HCT116 (cell line): ENCODE results near the gene RND2. TPM values are rescaled to one million over a fixed set of nuclear protein-coding genes. Genes with fewer than 3 reads are reported as not detected.
"Not testable (repeated sequence)": the region's sequence is repeated elsewhere in the genome, so short reads cannot be mapped to it uniquely, and the experiment has no call there.

Source experiments
- ATAC-seq: fragments of 200-7000 bp; cut with Tn5 transposase; 2 replicates; pipeline ENCODE4 v1.9.1; 2020; ENCODE audit warnings: mild to moderate bottlenecking, moderate library complexity
- BruUV-seq: library from RNA; stranded (reverse); fragments of 400-500 nt; replicated peaks from 2 replicates; lab custom pipeline; 2021; lab: Mats Ljungman, UMichigan
- CTCF ChIA-PET: fragments of 300-600 bp; sonication (Branson Sonifier 250); formaldehyde crosslinking; loops from one replicate; lab custom pipeline; 2021; ENCODE audit warnings: antibody characterized with exemption; lab: Charles Lee
- POLR2A ChIA-PET: fragments of 300-600, 350-600 bp; sonication (Branson Sonifier 250); formaldehyde crosslinking; loops from one replicate; lab custom pipeline; 2021; ENCODE audit warnings: antibody characterized with exemption; lab: Charles Lee
- RAD21 ChIA-PET, 2 experiments: fragments of 300-600 bp; sonication (Branson Sonifier 250); formaldehyde crosslinking; loops; one replicate each; lab custom pipeline; 2023; ENCODE audit warnings: low total read pairs in 2 of 2; ENCODE audit not compliant: uncharacterized antibody in 2 of 2, unreplicated experiment in 2 of 2, low non-redundant PET in 1 of 2; lab: Charles Lee
- DNase-seq: peaks from one replicate; pipeline ENCODE4 v3.0.0-alpha.2; 2010; ENCODE audit warnings: low read depth, low spot score
- H2AFZ ChIP-seq: fragments of 200-600 bp; shearing (Covaris generic), sonication (generic); 2 replicates; pipeline ENCODE4 v1.6.1; 2017; ENCODE audit warnings: low read depth, mixed run types, mixed read lengths, antibody characterized with exemption, low read length; ENCODE audit not compliant: poor library complexity, severe bottlenecking
- H3K27ac ChIP-seq: 2 replicates; pipeline ENCODE4 v1.5.1; 2012; ENCODE audit warnings: low read depth, low read length
- H3K27me3 ChIP-seq: fragments of 200-600 bp; sonication (generic); 2 replicates; pipeline ENCODE4 v1.6.1; 2016; ENCODE audit warnings: mixed run types, low read length, mixed read lengths; ENCODE audit not compliant: insufficient read depth
- H3K36me3 ChIP-seq, 2 experiments: fragments of 200-500 bp in 1 of 2; fragments of 200-600 bp in 1 of 2; sonication (Bioruptor generic) in 1 of 2; sonication (generic) in 1 of 2; 2 replicates each; pipeline versions ENCODE4 v1.5.1 to v1.6.1; 2014 to 2016; ENCODE audit warnings: low read length in 2 of 2, inconsistent platforms in 1 of 2, mixed read lengths in 1 of 2, mixed run types in 1 of 2; ENCODE audit not compliant: insufficient read depth in 2 of 2, control insufficient read depth in 1 of 2
- H3K4me1 ChIP-seq, 2 experiments: fragments of 200-600 bp in 1 of 2; sonication (generic) in 1 of 2; 2 replicates each; pipeline versions ENCODE4 v1.5.1 to v1.6.1; 2012 to 2017; ENCODE audit warnings: low read length in 2 of 2, inconsistent platforms in 1 of 2, mild to moderate bottlenecking in 1 of 2, mixed read lengths in 1 of 2, mixed run types in 1 of 2, moderate library complexity in 1 of 2; ENCODE audit not compliant: insufficient read depth in 2 of 2, control insufficient read depth in 1 of 2
- H3K4me2 ChIP-seq: fragments of 200-600 bp; sonication (generic); 2 replicates; pipeline ENCODE4 v1.6.1; 2017; ENCODE audit warnings: mixed run types, low read length, mixed read lengths
- H3K4me3 ChIP-seq, 2 experiments: fragments of 200-600 bp in 1 of 2; sonication (generic) in 1 of 2; replicated peaks in 1 of 2; 2 replicates each; pipeline ENCODE4 v1.5.1; 2011 to 2016; ENCODE audit warnings: low read length in 2 of 2, control low read depth in 1 of 2, low read depth in 1 of 2, mild to moderate bottlenecking in 1 of 2, mixed read lengths in 1 of 2, mixed run types in 1 of 2
- H3K79me2 ChIP-seq: fragments of 200-600 bp; sonication (generic); 2 replicates; pipeline ENCODE4 v1.6.1; 2017; ENCODE audit warnings: mild to moderate bottlenecking, mixed run types, low read length, moderate library complexity, mixed read lengths; ENCODE audit not compliant: insufficient read depth
- H3K9ac ChIP-seq: fragments of 200-600 bp; sonication (generic); 2 replicates; pipeline ENCODE4 v1.6.1; 2016; ENCODE audit warnings: low read length, mixed read lengths
- H3K9me2 ChIP-seq: fragments of 200-600 bp; sonication (generic), shearing (Covaris generic); 2 replicates; pipeline ENCODE4 v1.6.1; 2017; ENCODE audit warnings: mixed run types, mild to moderate bottlenecking, moderate library complexity; ENCODE audit not compliant: insufficient read depth
- H3K9me3 ChIP-seq, 2 experiments: fragments of 200-500 bp in 1 of 2; fragments of 200-600 bp in 1 of 2; sonication (Bioruptor generic) in 1 of 2; sonication (generic) in 1 of 2; 2 replicates each; pipeline ENCODE4 v1.6.1; 2014 to 2017; ENCODE audit warnings: low read length in 2 of 2, mixed read lengths in 2 of 2, inconsistent platforms in 1 of 2, low read depth in 1 of 2, mild to moderate bottlenecking in 1 of 2, mixed run types in 1 of 2, moderate library complexity in 1 of 2; ENCODE audit not compliant: control insufficient read depth in 1 of 2, insufficient read depth in 1 of 2
- H4K20me1 ChIP-seq: fragments of 200-600 bp; sonication (generic), shearing (Covaris generic); 2 replicates; pipeline ENCODE4 v1.6.1; 2017; ENCODE audit warnings: mixed run types, mild to moderate bottlenecking, moderate library complexity; ENCODE audit not compliant: insufficient read depth
- CBX3 ChIP-seq: IDR thresholded peaks from 2 replicates; pipeline ENCODE4 v1.6.1; 2012; ENCODE audit warnings: low read depth
- ELF1 ChIP-seq: IDR thresholded peaks from 2 replicates; pipeline ENCODE4 v1.6.1; 2012; ENCODE audit warnings: low read depth, borderline replicate concordance
- EZH2 ChIP-seq: fragments of 200-600 bp; sonication (generic); IDR thresholded peaks from 2 replicates; pipeline ENCODE4 v1.6.1; 2017; ENCODE audit warnings: antibody characterized with exemption, mixed run types
- EZH2phosphoT487 ChIP-seq: fragments of 200-600 bp; IDR thresholded peaks from 2 replicates; pipeline ENCODE4 v1.6.1; 2018; ENCODE audit warnings: antibody characterized with exemption, borderline replicate concordance
- POLR2A ChIP-seq: IDR thresholded peaks from 2 replicates; pipeline ENCODE4 v1.7.0; 2011; ENCODE audit warnings: borderline replicate concordance; ENCODE audit not compliant: insufficient read depth, insufficient read length; ENCODE audit errors: extremely low read depth
- POLR2AphosphoS5 ChIP-seq: IDR thresholded peaks from 2 replicates; pipeline ENCODE4 v1.6.1; 2011; ENCODE audit warnings: mild to moderate bottlenecking, low read depth, low read length, moderate library complexity
- SIN3A ChIP-seq: IDR thresholded peaks from 2 replicates; pipeline ENCODE4 v1.6.1; 2012; ENCODE audit warnings: low read depth
- SP1 ChIP-seq: IDR thresholded peaks from 2 replicates; pipeline ENCODE4 v1.6.1; 2012; ENCODE audit warnings: low read depth
- TCF7L2 ChIP-seq: IDR thresholded peaks from 2 replicates; pipeline ENCODE4 v1.7.0; 2011; ENCODE audit warnings: borderline replicate concordance, inconsistent platforms; ENCODE audit not compliant: insufficient read depth, insufficient read length; ENCODE audit errors: extremely low read depth
- YY1 ChIP-seq: IDR thresholded peaks from 2 replicates; pipeline ENCODE4 v1.6.1; 2011; ENCODE audit warnings: low read length, low read depth, moderate library complexity, mild to moderate bottlenecking; ENCODE audit not compliant: insufficient replicate concordance; ENCODE audit errors: extremely low read depth
- ZBTB33 ChIP-seq: IDR thresholded peaks from 2 replicates; pipeline ENCODE4 v1.6.1; 2011; ENCODE audit warnings: mild to moderate bottlenecking, low read length, moderate library complexity; ENCODE audit not compliant: insufficient replicate concordance; ENCODE audit errors: extremely low read depth
- ZFX ChIP-seq: fragments of 450-650 bp; IDR thresholded peaks from 2 replicates; pipeline ENCODE4 v1.6.1; 2017
- intact Hi-C: fragments of 100-400 bp; cut with micrococcal nuclease; formaldehyde crosslinking; loops from 2 replicates; pipeline ENCODE4 v1.10.0; 2022
- total RNA-seq: library from RNA; stranded (reverse); gene quantifications from one replicate; pipeline ENCODE4 v1.2.1, GENCODE V29; 2021; ENCODE audit not compliant: unreplicated experiment

Gene RND2
- total RNA-seq, 1 experiment from 2014 or later: 0.66 TPM

- peak; percentile 37 for TF ChIP-seq ZBTB33
- peak; percentile 83 for TF ChIP-seq TCF7L2
- no peak for TF ChIP-seq EZH2phosphoT487
- peak; percentile 92 for TF ChIP-seq POLR2AphosphoS5
- TF ChIP-seq CBX3: peak; percentile 96
- TF ChIP-seq SIN3A: peak; percentile 90
Measured at GRCh38 chr17:42997984-42998938, 26.8 kb upstream of the RND2 start, which contains the start of gene RPL27 (continued).

- intact Hi-C loops: no loop called here
- Histone ChIP-seq H3K4me2 (peak overlapping the region; percentile 98), H3K9me3 (no peaks in the 10 kb centered on the region), H3K4me3 (peak overlapping the region; percentile 97 to 99), H3K36me3 (peaks cover 14 to 32% of the 10 kb centered on the region in 2 experiments), H2AFZ (no peak overlapping the region), H3K9me2 (no peaks in the 10 kb centered on the region), H3K4me1 (peaks cover 13 to 56% of the 10 kb centered on the region in 2 experiments), H3K27ac (peak overlapping the region; percentile 92), H3K79me2 (peaks cover 41% of the 10 kb centered on the region), H3K9ac (peak overlapping the region; percentile 99), H3K27me3 (no peaks in the 10 kb centered on the region), H4K20me1 (no peaks in the 10 kb centered on the region)
- ATAC-seq (no peak), DNase-seq (no peak)
- POLR2A ChIA-PET: interaction anchor here (1.4 to 2.4 kb wide), 4 partner anchors 9 to 369 kb away, joined by 4 to 38 read pairs (median 13); partner anchors contain the start of genes BECN1, IFI35, RND2 and VAT1
- CTCF ChIA-PET: interaction anchor here (1.7 kb wide), 1 partner anchor 25 kb away, joined by 12 read pairs; the partner anchor contains the start of gene RND2
- RAD21 ChIA-PET: no interaction called here
- BruUV-seq: no TSS peak
- TF ChIP-seq SP1: no peak
- TF ChIP-seq TCF7L2: no peak
- no peak for TF ChIP-seq ZFX
- TF ChIP-seq YY1: no peak
- no peak for TF ChIP-seq SIN3A
- no peak for TF ChIP-seq POLR2A
- no peak for TF ChIP-seq EZH2
- TF ChIP-seq ELF1: no peak
- TF ChIP-seq, all 23 proteins: peak for 0
Measured at GRCh38 chr17:42999003-42999525, 26.0 kb upstream of the RND2 start.

GRCh38 chr17:43000894-43001293, 24.1 kb upstream of the RND2 start:
- H3K79me2 ChIP-seq: peaks cover 41% of the 10 kb centered on the region
- ATAC-seq, H3K9me3 ChIP-seq, H3K9ac ChIP-seq, intact Hi-C loops, BruUV-seq, POLR2A ChIA-PET, DNase-seq, H3K9me2 ChIP-seq, H4K20me1 ChIP-seq, RAD21 ChIA-PET, H2AFZ ChIP-seq, H3K27me3 ChIP-seq, CTCF ChIA-PET, H3K4me3 ChIP-seq: not testable (repeated sequence)
- H3K36me3 ChIP-seq: peaks cover 14 to 32% of the 10 kb centered on the region in 2 experiments
- peaks cover 13 to 73% of the 10 kb centered on the region in 2 experiments for H3K4me1 ChIP-seq
- peak overlapping the region; percentile 25; the same call in 1 of the 2 replicates for H3K4me2 ChIP-seq
- H3K27ac ChIP-seq: peak overlapping the region; percentile 55
